Liver (tissue), 9 donors: ENCODE measurements around the gene ARMC9. TPM values are rescaled to one million over a fixed set of nuclear protein-coding genes. Genes with fewer than 3 reads are reported as not detected.
"Not testable (repeated sequence)": the region's sequence is repeated elsewhere in the genome, so short reads cannot be mapped to it uniquely, and the experiment has no call there.

Experiments
- DNase-seq: peaks from one replicate; pipeline ENCODE4 v3.0.0-alpha.2; 2017; ENCODE audit warnings: low spot score
- H3K27ac ChIP-seq, 2 donors: one replicate each; pipeline ENCODE4 v1.7.0; 2013; ENCODE audit warnings: inconsistent platforms in 2 of 2, low read length in 2 of 2, control low read depth in 1 of 2, low read depth in 1 of 2, mild to moderate bottlenecking in 1 of 2
- H3K27me3 ChIP-seq, 4 donors: one replicate each; pipeline versions ENCODE4 v1.6.1 to v1.7.0; 2013; ENCODE audit warnings: low read length in 3 of 4, inconsistent platforms in 1 of 4, mild to moderate bottlenecking in 1 of 4, moderate library complexity in 1 of 4; ENCODE audit not compliant: control insufficient read depth in 4 of 4, insufficient read depth in 4 of 4
- H3K36me3 ChIP-seq, 4 donors: one replicate each; pipeline versions ENCODE4 v1.6.1 to v1.7.0; 2013; ENCODE audit warnings: low read length in 3 of 4, mild to moderate bottlenecking in 3 of 4, low read depth in 1 of 4, moderate library complexity in 1 of 4; ENCODE audit not compliant: control insufficient read depth in 4 of 4, insufficient read depth in 3 of 4
- H3K4me1 ChIP-seq, 4 donors: one replicate each; pipeline versions ENCODE4 v1.6.1 to v1.7.0; 2013; ENCODE audit warnings: low read length in 3 of 4, mild to moderate bottlenecking in 3 of 4, moderate library complexity in 1 of 4; ENCODE audit not compliant: control insufficient read depth in 4 of 4, insufficient read depth in 4 of 4
- H3K4me3 ChIP-seq, 3 donors: one replicate each; pipeline versions ENCODE4 v1.6.1 to v1.7.0; 2013; ENCODE audit warnings: low read length in 3 of 3, control low read depth in 1 of 3, low read depth in 1 of 3, mild to moderate bottlenecking in 1 of 3
- H3K9ac ChIP-seq, 2 donors: one replicate each; pipeline ENCODE4 v1.7.0; 2013; ENCODE audit warnings: low read length in 2 of 2, mild to moderate bottlenecking in 2 of 2, moderate library complexity in 2 of 2, control low read depth in 1 of 2, low read depth in 1 of 2
- H3K9me3 ChIP-seq, 4 donors: one replicate each; pipeline versions ENCODE4 v1.6.1 to v1.7.0; 2013; ENCODE audit warnings: low read length in 3 of 4; ENCODE audit not compliant: control insufficient read depth in 4 of 4
- FOXA1 ChIP-seq: IDR thresholded peaks from 2 replicates; pipeline ENCODE4 v1.6.1; 2016; ENCODE audit warnings: antibody characterized with exemption
- FOXA2 ChIP-seq: IDR thresholded peaks from 2 replicates; pipeline ENCODE4 v1.6.1; 2016; ENCODE audit warnings: antibody characterized with exemption
- JUND ChIP-seq, 2 donors: IDR thresholded peaks; 2 replicates each; pipeline ENCODE4 v1.6.1; 2016; ENCODE audit warnings: antibody characterized with exemption in 2 of 2
- NR2F2 ChIP-seq: IDR thresholded peaks from 2 replicates; pipeline ENCODE4 v1.6.1; 2016; ENCODE audit warnings: antibody characterized with exemption
- RAD21 ChIP-seq, 2 donors: IDR thresholded peaks; 2 replicates each; pipeline ENCODE4 v1.6.1; 2016; ENCODE audit warnings: antibody characterized with exemption in 2 of 2, mild to moderate bottlenecking in 2 of 2
- RXRA ChIP-seq, 2 donors: IDR thresholded peaks; 2 replicates each; pipeline ENCODE4 v1.6.1; 2017 to 2018; ENCODE audit warnings: antibody characterized with exemption in 2 of 2, mild to moderate bottlenecking in 1 of 2
- SP1 ChIP-seq: IDR thresholded peaks from 2 replicates; pipeline ENCODE4 v1.6.1; 2018; ENCODE audit warnings: antibody characterized with exemption, mild to moderate bottlenecking
- TAF1 ChIP-seq: conservative IDR thresholded peaks from 2 replicates; pipeline ENCODE4 v1.6.1; 2016; ENCODE audit warnings: antibody characterized with exemption, mild to moderate bottlenecking
- YY1 ChIP-seq: IDR thresholded peaks from 2 replicates; pipeline ENCODE4 v1.6.1; 2016; ENCODE audit warnings: antibody characterized with exemption, mild to moderate bottlenecking
- WGBS: extraction: QIAGEN DNeasy Blood & Tissue Kit; methylation state at CpG from one replicate; pipeline ENCODE4 v1.1.7; 2013; 5-methylcytosine and 5-hydroxymethylcytosine counted together
- polyA plus RNA-seq, 2 donors: library from polyadenylated mRNA; stranded (reverse) in 1 of 2; unstranded in 1 of 2; fragments of 200-250 nt in 1 of 2; fragments of >200 nt in 1 of 2; fragmentation: Nextera tagmentation in 1 of 2; extraction: Ambion mirVana in 1 of 2; gene quantifications; one replicate each; pipeline versions ENCODE4 v1.2.1 to v1.2.3, GENCODE V29; 2013 to 2015
- total RNA-seq, 2 donors: library from RNA; depleted of rRNA; stranded (reverse); fragments of >200 nt; gene quantifications; one replicate each; pipeline ENCODE4 v1.2.3, GENCODE V29; 2014
- TF ChIP-seq, protein P1 (sequence below): IDR thresholded peaks from 2 replicates; pipeline ENCODE4 v1.6.1; 2016; ENCODE audit warnings: antibody characterized with exemption, mild to moderate bottlenecking
- TF ChIP-seq, protein P2 (sequence below): IDR thresholded peaks from 2 replicates; pipeline ENCODE4 v1.6.1; 2016; ENCODE audit warnings: antibody characterized with exemption
- TF ChIP-seq, protein P3 (sequence below): IDR thresholded peaks from 2 replicates; pipeline ENCODE4 v1.6.1; 2016; ENCODE audit warnings: antibody characterized with exemption
- TF ChIP-seq, protein P4 (sequence below): fragments of 150-350 bp; IDR thresholded peaks from 2 replicates; pipeline ENCODE4 v1.5.1; 2017; ENCODE audit warnings: improper control_type of control experiment, low read depth, low read length; ENCODE audit not compliant: missing input control
- TF ChIP-seq, protein P5 (sequence below): IDR thresholded peaks from 2 replicates; pipeline ENCODE4 v1.6.1; 2016; ENCODE audit warnings: antibody characterized with exemption
- donor health status: healthy.
- donor health status: healthy.
- donor health status: healthy.
- donor health status: healthy.
- donor health status: healthy.

Gene ARMC9
- total and polyA plus RNA-seq, 4 donors: 1.1 to 2.3 (median 1.8) TPM

DNA sequence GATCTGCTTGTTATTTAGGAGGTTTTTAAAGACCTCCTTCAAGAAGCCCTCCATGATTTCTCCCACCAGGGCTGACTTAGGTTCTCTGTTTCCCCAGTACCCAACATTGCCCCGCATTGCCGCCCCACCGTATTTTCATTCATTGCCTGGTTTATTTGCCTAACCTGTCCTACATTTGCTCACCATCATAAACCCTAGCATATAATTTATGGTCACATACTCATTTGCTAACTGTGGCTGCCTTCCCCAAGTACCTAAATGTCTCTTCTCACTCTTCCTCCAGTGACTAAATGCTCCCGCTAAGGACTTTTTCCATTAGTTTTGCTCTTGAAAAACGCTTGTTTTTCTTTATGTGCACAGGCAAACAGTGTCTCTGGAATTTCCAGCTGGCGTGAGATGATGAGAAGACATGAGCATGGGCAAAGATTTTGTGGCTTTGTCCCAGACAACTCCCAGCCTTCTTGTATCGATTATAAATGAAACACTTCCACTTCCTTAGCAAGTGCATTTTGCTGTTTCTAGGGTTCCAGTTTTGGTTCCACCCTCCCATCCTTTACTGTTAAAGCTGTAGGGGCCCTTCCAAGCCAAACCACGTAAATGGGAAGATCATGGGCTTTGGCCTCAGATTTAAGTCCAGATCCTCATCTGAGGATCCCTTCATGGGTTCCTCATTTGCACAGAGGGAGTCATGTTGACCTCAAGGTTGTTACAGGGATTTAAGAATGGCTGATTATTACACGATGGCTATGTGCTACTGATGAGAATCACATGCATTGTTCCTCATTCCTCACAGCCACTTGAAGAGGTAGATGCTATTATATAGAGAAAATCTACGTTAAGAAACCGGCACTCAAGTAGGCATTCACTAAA lies 21.0 kb upstream of the ARMC9 start:
- Histone ChIP-seq H3K27me3 (no peaks in the 10 kb centered on the region), H3K36me3 (peaks cover 0 to 9% (median 6%) of the 10 kb centered on the region in 4 donors), H3K9ac (no peak overlapping the region), H3K4me1 (no peaks in the 10 kb centered on the region), H3K9me3 (no peaks in the 10 kb centered on the region), H3K4me3 (no peak overlapping the region), H3K27ac (no peak overlapping the region)
- TF ChIP-seq, protein P1, sequence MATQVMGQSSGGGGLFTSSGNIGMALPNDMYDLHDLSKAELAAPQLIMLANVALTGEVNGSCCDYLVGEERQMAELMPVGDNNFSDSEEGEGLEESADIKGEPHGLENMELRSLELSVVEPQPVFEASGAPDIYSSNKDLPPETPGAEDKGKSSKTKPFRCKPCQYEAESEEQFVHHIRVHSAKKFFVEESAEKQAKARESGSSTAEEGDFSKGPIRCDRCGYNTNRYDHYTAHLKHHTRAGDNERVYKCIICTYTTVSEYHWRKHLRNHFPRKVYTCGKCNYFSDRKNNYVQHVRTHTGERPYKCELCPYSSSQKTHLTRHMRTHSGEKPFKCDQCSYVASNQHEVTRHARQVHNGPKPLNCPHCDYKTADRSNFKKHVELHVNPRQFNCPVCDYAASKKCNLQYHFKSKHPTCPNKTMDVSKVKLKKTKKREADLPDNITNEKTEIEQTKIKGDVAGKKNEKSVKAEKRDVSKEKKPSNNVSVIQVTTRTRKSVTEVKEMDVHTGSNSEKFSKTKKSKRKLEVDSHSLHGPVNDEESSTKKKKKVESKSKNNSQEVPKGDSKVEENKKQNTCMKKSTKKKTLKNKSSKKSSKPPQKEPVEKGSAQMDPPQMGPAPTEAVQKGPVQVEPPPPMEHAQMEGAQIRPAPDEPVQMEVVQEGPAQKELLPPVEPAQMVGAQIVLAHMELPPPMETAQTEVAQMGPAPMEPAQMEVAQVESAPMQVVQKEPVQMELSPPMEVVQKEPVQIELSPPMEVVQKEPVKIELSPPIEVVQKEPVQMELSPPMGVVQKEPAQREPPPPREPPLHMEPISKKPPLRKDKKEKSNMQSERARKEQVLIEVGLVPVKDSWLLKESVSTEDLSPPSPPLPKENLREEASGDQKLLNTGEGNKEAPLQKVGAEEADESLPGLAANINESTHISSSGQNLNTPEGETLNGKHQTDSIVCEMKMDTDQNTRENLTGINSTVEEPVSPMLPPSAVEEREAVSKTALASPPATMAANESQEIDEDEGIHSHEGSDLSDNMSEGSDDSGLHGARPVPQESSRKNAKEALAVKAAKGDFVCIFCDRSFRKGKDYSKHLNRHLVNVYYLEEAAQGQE: no peak
- TF ChIP-seq FOXA2: no peak
- TF ChIP-seq, protein P2, sequence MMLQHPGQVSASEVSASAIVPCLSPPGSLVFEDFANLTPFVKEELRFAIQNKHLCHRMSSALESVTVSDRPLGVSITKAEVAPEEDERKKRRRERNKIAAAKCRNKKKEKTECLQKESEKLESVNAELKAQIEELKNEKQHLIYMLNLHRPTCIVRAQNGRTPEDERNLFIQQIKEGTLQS: no peak
- no peak for TF ChIP-seq YY1
- WGBS: 92% methylated on average over 11 of the region's 11 CpGs
- DNase-seq: no peak

DNA sequence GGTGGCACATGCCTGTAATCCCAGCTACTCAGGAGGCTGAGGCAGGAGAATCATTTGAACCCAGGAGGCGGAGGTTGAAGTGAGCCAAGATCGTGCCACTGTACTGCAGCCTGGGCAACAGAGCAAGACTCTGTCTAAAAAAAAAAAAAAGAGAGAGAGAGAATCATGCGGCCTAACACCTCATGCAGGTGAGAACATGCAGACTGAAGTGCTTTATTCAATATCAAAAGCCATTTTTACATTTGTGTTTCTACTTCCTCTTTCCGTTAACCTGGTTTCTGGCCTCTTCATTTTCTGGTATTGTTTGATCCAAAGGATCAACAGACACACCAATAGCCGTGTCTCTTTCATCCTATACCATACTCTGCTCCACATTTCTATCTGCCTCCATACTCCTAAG lies 19.6 kb upstream of the ARMC9 start:
- H3K36me3 ChIP-seq, DNase-seq, H3K4me1 ChIP-seq, H3K27ac ChIP-seq, H3K9ac ChIP-seq, H3K4me3 ChIP-seq, H3K9me3 ChIP-seq, H3K27me3 ChIP-seq: not testable (repeated sequence)
- 89% methylated on average over 5 of the region's 5 CpGs for WGBS

DNA sequence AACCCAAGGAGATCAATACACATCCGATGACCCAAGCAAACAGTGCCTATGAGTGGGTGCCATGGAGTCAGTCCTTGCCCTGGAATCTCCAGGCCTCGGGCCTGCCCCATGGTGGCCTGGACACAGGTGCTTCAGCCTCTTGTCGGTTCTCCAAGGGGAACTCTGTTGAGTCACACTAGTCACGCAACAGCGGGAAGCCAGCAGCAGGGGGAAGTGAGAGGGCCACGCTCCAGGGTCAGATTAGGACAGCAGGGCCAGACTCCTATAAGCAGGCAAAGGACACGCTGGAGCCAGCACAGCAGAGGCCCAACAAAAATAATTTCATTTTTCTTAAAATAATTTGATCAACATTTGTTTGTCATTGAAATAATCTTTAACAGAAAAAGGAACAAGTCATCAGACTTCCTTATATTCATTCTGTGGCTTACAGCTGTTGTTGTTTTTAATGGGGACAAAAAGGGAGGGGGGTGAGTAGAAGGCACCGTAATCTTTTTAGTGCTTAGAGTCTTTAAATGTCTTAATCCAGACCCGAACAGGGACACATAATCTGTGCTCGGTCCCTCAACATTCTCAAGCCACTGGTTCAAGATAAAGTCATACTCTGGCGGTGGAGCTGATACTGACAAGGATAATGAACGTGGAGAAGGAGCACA lies 16.4 kb upstream of the ARMC9 start:
- H3K4me3 ChIP-seq: no peak overlapping the region
- H3K4me1 ChIP-seq: no peaks in the 10 kb centered on the region
- no peak overlapping the region for H3K9ac ChIP-seq
- no peaks in the 10 kb centered on the region for H3K27me3 ChIP-seq
- no peaks in the 10 kb centered on the region for H3K9me3 ChIP-seq
- peak overlapping the region; percentile 62 to 66 for H3K27ac ChIP-seq
- no peaks in the 10 kb centered on the region for H3K36me3 ChIP-seq
- no peak for DNase-seq
- 62% methylated on average over 12 of the region's 12 CpGs for WGBS
- TF ChIP-seq JUND (IDR thresholded peaks at IDR 0.05) (peak in 1 of 2 donors; percentile 42), NR2F2 (peak; percentile 58), FOXA1 (no peak), RXRA (IDR thresholded peaks at IDR 0.05) (peak; percentile 63), RAD21 (IDR thresholded peaks at IDR 0.05) (no peak), SP1 (no peak), YY1 (no peak), TAF1 (no peak)
- TF ChIP-seq, protein P2: no peak
- TF ChIP-seq, protein P3, sequence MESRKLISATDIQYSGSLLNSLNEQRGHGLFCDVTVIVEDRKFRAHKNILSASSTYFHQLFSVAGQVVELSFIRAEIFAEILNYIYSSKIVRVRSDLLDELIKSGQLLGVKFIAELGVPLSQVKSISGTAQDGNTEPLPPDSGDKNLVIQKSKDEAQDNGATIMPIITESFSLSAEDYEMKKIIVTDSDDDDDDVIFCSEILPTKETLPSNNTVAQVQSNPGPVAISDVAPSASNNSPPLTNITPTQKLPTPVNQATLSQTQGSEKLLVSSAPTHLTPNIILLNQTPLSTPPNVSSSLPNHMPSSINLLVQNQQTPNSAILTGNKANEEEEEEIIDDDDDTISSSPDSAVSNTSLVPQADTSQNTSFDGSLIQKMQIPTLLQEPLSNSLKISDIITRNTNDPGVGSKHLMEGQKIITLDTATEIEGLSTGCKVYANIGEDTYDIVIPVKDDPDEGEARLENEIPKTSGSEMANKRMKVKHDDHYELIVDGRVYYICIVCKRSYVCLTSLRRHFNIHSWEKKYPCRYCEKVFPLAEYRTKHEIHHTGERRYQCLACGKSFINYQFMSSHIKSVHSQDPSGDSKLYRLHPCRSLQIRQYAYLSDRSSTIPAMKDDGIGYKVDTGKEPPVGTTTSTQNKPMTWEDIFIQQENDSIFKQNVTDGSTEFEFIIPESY: no peak
- TF ChIP-seq, protein P4, sequence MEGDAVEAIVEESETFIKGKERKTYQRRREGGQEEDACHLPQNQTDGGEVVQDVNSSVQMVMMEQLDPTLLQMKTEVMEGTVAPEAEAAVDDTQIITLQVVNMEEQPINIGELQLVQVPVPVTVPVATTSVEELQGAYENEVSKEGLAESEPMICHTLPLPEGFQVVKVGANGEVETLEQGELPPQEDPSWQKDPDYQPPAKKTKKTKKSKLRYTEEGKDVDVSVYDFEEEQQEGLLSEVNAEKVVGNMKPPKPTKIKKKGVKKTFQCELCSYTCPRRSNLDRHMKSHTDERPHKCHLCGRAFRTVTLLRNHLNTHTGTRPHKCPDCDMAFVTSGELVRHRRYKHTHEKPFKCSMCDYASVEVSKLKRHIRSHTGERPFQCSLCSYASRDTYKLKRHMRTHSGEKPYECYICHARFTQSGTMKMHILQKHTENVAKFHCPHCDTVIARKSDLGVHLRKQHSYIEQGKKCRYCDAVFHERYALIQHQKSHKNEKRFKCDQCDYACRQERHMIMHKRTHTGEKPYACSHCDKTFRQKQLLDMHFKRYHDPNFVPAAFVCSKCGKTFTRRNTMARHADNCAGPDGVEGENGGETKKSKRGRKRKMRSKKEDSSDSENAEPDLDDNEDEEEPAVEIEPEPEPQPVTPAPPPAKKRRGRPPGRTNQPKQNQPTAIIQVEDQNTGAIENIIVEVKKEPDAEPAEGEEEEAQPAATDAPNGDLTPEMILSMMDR: no peak
- TF ChIP-seq, protein P5, sequence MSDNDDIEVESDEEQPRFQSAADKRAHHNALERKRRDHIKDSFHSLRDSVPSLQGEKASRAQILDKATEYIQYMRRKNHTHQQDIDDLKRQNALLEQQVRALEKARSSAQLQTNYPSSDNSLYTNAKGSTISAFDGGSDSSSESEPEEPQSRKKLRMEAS: no peak
